Type B pancreatic cell (in vitro differentiated cells): ENCODE data around the gene IKZF3. TPM values are rescaled to one million over a fixed set of nuclear protein-coding genes. Genes with fewer than 3 reads are reported as not detected.

Source experiments
- DNase-seq: peaks from one replicate; pipeline ENCODE4 v3.0.0; 2021; ENCODE audit warnings: mixed read lengths; ENCODE audit not compliant: unreplicated experiment; ENCODE audit errors: extremely low spot score
- H3K27ac Mint-ChIP-seq: 2 replicates; pipeline ENCODE4 v1.8.0; 2021; ENCODE audit warnings: mild to moderate bottlenecking, mixed read lengths
- H3K27me3 Mint-ChIP-seq: 2 replicates; pipeline ENCODE4 v1.8.0; 2021; ENCODE audit warnings: mixed read lengths
- H3K36me3 Mint-ChIP-seq: 2 replicates; pipeline ENCODE4 v1.8.0; 2021; ENCODE audit warnings: mixed read lengths
- H3K4me1 Mint-ChIP-seq: one replicate; pipeline ENCODE4 v1.8.0; 2021; ENCODE audit warnings: mixed read lengths; ENCODE audit not compliant: unreplicated experiment
- H3K4me3 Mint-ChIP-seq: 2 replicates; pipeline ENCODE4 v1.8.0; 2021; ENCODE audit warnings: mild to moderate bottlenecking, mixed read lengths
- H3K9me3 Mint-ChIP-seq: 2 replicates; pipeline ENCODE4 v1.8.0; 2021; ENCODE audit warnings: mixed read lengths
- total RNA-seq: library from RNA; stranded (reverse); gene quantifications from 2 replicates; pipeline ENCODE4 v1.2.1, GENCODE V29; 2021; ENCODE audit warnings: low replicate concordance
- TF ChIP-seq, protein P1 (sequence below): fragments of 200-600 bp; sonication (generic); conservative IDR thresholded peaks from 2 replicates; pipeline ENCODE4 v1.5.0; 2021; ENCODE audit warnings: antibody characterized with exemption, mild to moderate bottlenecking

The IKZF3 gene
- total RNA-seq, 1 donor from 2014 or later = 0.19 TPM

DNA sequence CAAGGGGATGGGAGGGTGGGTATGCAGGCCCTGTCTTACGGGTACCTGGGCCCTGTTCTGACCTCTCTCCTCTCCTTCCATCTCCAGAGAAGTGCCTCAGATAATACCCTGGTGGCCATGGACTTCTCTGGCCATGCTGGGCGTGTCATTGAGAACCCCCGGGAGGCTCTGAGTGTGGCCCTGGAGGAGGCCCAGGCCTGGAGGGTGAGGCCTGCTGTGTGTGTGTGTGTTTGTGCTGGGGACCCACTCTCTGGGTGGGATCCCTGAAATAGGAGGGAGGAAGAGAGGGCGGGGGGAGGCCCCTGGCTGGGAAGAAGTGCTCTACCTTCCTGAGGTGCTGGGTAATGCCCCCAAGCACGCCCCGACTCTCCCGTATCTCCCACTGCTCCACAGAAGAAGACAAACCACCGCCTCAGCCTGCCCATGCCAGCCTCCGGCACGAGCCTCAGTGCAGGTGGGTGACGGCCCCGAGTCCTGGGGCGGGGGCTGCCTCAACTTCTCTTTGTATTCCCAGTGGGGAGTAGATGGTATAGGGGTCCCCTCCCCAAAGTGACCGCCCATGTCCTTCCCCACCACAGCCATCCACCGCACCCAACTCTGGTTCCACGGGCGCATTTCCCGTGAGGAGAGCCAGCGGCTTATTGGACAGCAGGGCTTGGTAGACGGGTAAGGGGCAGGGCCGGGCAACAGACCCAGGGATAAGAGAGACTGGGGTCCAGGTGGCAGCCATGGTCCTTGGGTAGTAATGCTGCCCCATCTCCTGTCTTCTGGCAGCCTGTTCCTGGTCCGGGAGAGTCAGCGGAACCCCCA, 118.6 kb downstream of the IKZF3 start:
- Mint-ChIP-seq H3K9me3 (no peaks in the 10 kb centered on the region), H3K4me1 (peaks cover 5% of the 10 kb centered on the region), H3K27ac (no peak overlapping the region), H3K27me3 (peaks cover 3% of the 10 kb centered on the region), H3K4me3 (no peak overlapping the region), H3K36me3 (peaks cover 3% of the 10 kb centered on the region)
- no peak for DNase-seq
- TF ChIP-seq, protein P1, sequence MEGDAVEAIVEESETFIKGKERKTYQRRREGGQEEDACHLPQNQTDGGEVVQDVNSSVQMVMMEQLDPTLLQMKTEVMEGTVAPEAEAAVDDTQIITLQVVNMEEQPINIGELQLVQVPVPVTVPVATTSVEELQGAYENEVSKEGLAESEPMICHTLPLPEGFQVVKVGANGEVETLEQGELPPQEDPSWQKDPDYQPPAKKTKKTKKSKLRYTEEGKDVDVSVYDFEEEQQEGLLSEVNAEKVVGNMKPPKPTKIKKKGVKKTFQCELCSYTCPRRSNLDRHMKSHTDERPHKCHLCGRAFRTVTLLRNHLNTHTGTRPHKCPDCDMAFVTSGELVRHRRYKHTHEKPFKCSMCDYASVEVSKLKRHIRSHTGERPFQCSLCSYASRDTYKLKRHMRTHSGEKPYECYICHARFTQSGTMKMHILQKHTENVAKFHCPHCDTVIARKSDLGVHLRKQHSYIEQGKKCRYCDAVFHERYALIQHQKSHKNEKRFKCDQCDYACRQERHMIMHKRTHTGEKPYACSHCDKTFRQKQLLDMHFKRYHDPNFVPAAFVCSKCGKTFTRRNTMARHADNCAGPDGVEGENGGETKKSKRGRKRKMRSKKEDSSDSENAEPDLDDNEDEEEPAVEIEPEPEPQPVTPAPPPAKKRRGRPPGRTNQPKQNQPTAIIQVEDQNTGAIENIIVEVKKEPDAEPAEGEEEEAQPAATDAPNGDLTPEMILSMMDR = no peak

DNA sequence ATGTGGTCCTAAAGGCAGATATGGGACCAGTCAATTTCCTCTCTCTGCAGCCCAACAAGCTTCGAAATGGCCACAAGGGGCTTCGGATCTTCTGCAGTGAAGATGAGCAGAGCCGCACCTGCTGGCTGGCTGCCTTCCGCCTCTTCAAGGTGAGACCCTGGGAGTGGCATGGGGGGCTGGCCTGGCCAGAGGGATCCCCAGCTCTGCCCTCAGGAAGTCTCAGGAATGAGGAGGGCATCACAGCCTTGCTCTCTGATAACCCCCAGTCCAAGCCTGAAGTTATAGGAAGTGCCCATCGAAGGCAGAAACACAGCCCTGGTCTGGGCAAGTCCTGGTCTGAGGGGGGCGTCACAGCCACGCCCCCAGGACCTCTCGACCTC, 119.3 kb downstream of the IKZF3 start:
- TF ChIP-seq, protein P1 = peak; percentile 14
- no peak overlapping the region for H3K4me3 Mint-ChIP-seq
- H3K4me1 Mint-ChIP-seq = peaks cover 10% of the 10 kb centered on the region
- H3K27me3 Mint-ChIP-seq = peaks cover 8% of the 10 kb centered on the region
- H3K9me3 Mint-ChIP-seq = no peaks in the 10 kb centered on the region
- H3K36me3 Mint-ChIP-seq = peaks cover 3% of the 10 kb centered on the region
- no peak for DNase-seq
- no peak overlapping the region for H3K27ac Mint-ChIP-seq

DNA sequence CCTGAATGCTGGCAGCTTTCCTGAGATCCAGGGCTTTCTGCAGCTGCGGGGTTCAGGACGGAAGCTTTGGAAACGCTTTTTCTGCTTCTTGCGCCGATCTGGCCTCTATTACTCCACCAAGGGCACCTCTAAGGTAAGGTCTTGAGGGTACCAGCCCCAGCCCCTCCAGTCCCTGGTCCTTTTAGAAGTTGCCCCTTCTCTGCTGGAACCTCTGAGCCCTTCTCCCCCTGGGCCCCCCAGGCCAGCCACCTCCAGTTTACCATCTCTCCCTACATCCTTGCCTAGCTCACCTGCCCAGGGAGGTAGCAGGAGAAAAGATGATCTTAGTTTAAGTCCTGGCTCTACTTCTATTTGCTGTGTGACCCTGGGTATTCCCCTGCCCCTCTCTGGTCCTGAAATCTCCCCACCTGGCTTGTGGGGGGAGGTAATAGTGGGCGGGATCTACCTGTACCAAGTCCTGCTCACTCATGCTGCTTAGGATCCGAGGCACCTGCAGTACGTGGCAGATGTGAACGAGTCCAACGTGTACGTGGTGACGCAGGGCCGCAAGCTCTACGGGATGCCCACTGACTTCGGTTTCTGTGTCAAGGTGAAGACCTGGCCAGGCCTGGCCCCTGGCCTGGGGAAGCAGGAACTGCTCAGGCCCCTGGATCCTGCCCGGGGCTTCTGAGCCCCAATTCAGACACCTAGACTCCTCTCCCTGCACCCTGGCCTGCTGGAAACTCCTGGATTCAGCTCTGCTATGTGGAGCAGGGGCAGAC, 119.9 kb downstream of the IKZF3 start:
- no peaks in the 10 kb centered on the region for H3K9me3 Mint-ChIP-seq

DNA sequence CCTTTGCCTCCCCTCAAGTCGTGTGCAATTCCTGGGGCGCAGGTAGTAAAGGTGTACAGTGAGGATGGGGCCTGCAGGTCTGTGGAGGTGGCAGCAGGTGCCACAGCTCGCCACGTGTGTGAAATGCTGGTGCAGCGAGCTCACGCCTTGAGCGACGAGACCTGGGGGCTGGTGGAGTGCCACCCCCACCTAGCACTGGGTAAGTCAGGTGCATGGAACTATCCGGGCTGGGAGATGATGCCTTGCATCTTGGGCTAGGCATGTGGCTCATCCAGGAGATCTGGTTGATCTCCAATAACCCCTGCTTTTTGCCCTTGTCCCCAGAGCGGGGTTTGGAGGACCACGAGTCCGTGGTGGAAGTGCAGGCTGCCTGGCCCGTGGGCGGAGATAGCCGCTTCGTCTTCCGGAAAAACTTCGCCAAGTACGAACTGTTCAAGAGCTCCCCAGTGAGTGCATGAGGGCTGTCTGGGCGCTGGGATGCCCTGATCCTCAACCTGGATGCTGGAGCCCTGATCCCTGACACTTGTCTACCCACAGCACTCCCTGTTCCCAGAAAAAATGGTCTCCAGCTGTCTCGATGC, 121.2 kb downstream of the IKZF3 start:
- Mint-ChIP-seq H3K4me3 (no peak overlapping the region), H3K27ac (no peak overlapping the region), H3K4me1 (peaks cover 13% of the 10 kb centered on the region), H3K27me3 (peaks cover 20% of the 10 kb centered on the region), H3K9me3 (no peaks in the 10 kb centered on the region), H3K36me3 (peaks cover 2% of the 10 kb centered on the region)
- TF ChIP-seq, protein P1 = no peak
- DNase-seq = no peak

More for the DNA sequence above, 119.9 kb downstream of the IKZF3 start:
- TF ChIP-seq, protein P1 = no peak
- peaks cover 3% of the 10 kb centered on the region for H3K36me3 Mint-ChIP-seq
- peaks cover 12% of the 10 kb centered on the region for H3K27me3 Mint-ChIP-seq
- no peak overlapping the region for H3K27ac Mint-ChIP-seq
- DNase-seq = no peak
- no peak overlapping the region for H3K4me3 Mint-ChIP-seq
- peaks cover 13% of the 10 kb centered on the region for H3K4me1 Mint-ChIP-seq

DNA sequence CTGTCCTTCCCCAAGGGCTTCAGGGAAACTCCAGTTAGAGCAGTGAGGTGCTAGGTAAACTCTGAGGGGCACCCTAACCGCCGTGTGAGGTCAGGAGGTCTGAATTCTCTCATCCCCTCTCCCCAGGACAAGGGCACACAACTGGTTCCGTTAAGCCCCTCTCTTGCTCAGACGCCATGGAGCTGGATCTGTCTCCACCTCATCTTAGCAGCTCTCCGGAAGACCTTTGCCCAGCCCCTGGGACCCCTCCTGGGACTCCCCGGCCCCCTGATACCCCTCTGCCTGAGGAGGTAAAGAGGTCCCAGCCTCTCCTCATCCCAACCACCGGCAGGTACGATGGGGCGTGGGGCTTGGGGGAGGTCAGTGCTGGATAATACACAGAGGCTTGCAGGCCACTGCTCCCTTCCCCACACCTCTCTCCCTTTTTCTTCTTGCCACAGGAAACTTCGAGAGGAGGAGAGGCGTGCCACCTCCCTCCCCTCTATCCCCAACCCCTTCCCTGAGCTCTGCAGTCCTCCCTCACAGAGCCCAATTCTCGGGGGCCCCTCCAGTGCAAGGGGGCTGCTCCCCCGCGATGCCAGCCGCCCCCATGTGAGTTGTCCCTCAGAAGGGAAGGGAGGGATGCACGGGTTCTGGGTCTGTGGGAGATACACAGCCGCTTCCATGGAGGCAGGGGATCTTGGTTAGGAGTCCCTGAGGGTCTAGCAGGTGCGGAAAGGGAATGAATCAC, 121.8 kb downstream of the IKZF3 start:
- Mint-ChIP-seq H3K27me3 (peaks cover 24% of the 10 kb centered on the region), H3K4me1 (peaks cover 13% of the 10 kb centered on the region), H3K36me3 (no peaks in the 10 kb centered on the region), H3K27ac (no peak overlapping the region), H3K9me3 (no peaks in the 10 kb centered on the region), H3K4me3 (no peak overlapping the region)
- DNase-seq = no peak
- TF ChIP-seq, protein P1 = no peak
